ENCODE measurements around the gene CEP295NL. TPM values are rescaled to one million over a fixed set of nuclear protein-coding genes. Genes with fewer than 3 reads are reported as not detected.

CEP295NL gene
- total and polyA plus RNA-seq, 2 of the 8 experiments (the other 6 are each of a cell fraction or from before 2014, with no cell fraction given) = 0.06 to 2.0 TPM

DNA sequence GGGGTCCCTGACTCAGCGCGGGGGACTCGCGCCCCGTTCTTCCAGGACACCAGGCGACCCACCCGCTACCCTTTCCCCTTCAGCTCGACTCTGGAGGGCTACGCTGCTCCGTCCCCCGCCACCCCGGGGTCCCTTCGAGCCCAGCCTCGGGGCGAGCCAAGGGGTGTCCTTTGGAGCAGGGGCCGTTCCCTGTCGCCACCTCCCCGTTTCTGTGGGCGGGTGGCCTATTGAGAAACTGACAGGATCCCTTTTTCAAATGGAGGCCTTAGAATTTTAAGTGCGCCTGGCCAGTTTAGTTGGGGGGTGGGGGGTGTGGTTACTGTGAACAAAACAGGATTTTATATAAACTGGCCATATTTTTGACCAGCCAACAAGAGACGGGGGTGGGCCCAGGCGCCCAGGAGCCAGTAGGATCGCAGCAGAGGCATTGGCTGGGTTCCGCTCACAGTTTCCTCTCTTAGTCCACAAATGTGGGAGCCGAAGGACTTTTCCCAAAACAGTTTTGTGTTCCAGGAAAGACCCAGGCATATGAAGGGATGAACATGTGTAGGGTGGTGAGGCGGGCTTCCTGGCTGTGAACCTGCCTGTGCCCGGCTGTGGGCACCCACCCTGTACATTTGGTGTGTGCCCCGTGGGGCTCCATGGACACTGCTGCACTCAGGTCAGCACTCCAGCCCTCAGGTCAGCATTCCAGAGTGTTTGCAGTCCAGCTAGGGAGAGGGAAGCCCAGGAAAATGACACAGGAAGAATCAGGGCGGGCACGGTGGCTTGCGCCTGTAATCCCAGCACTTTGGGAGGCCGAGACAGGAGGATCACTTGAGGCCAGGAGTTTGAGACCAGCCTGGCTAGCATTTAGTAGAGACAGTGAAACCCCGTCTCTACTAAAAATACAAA is 22.9 kb upstream of the CEP295NL start (continued):
- no peak for TF ChIP-seq CTBP2 (IDR thresholded peaks at IDR 0.05; ENCODE audit: borderline replicate concordance, insufficient read depth, insufficient read length, low read length)
- TF ChIP-seq POLR2AphosphoS5 (IDR thresholded peaks at IDR 0.05; ENCODE audit: low read depth, low read length) = no peak
- TF ChIP-seq BACH1 (IDR thresholded peaks at IDR 0.05; ENCODE audit: low read length) = no peak
- TF ChIP-seq BRCA1 (IDR thresholded peaks at IDR 0.05; ENCODE audit: low read depth, low read length) = no peak
- no peak for TF ChIP-seq SP4 (IDR thresholded peaks at IDR 0.05; ENCODE audit: low read length)
- TF ChIP-seq POU5F1 (IDR thresholded peaks at IDR 0.05; ENCODE audit: low read depth, low read length) = no peak
- no peak for TF ChIP-seq SUZ12 (IDR thresholded peaks at IDR 0.05; ENCODE audit: low read length)
- TF ChIP-seq GTF2F1 (IDR thresholded peaks at IDR 0.05; ENCODE audit: borderline replicate concordance, low read depth, low read length) = no peak

All from H1 (cell line).